Heart left ventricle (tissue), 13 donors: ENCODE data around the gene SMC6.

Experiments used
- CTCF ChIP-seq, 12 donors: fragments of 200-600 bp; sonication (generic) in 4 of 12; IDR thresholded peaks; one replicate each; pipeline versions ENCODE4 v1.5.0 to v1.8.0; 2018 to 2022; ENCODE audit warnings: antibody characterized with exemption in 12 of 12, mild to moderate bottlenecking in 5 of 12
- POLR2A ChIP-seq, 2 donors: fragments of 450-650 bp; IDR thresholded peaks; one replicate each; pipeline ENCODE4 v1.6.1; 2017; ENCODE audit warnings: antibody characterized with exemption in 2 of 2, mild to moderate bottlenecking in 2 of 2, moderate library complexity in 2 of 2
- donor health status: ischemic (EF 13 %, LVEDD 7.1; RV severe dilation, severe dysfunction).
- donor health status: DM: no; HTN: yes; CAD: no.
- donor health status: DM: no; HTN: no; CAD: no.
- donor health status: ischemic (EF 25% LVEDD 6.9; RV normal size, moderate dysfunction).
- donor health status: ischemic (EF 25% LVEDD 5.7; RV mildly dilated, moderate dysfunction).
- donor health status: ischemic (EF 35%, LVEDD 5.7; RV mildly dilated, moderate dysfunction).
- donor health status: nonischemic (EF 11% LVEDD 7.7; RV severe dilation, severe dysfunction).
- donor health status: DM: yes; HTN: yes; CAD: no.
- donor health status: PGD.
- donor health status: ischemic (EF 29% LVEDD 5.4; RV normal size, mild dysfunction).
- donor health status: nonischemic (EF 23%, LVEDD 6.1; RV moderate dilation, normal function).

GRCh38 chr2:17792515-17792914, 38.9 kb upstream of the SMC6 start:
- TF ChIP-seq POLR2A (IDR thresholded peaks at IDR 0.05), result no peak
- TF ChIP-seq CTCF (IDR thresholded peaks at IDR 0.05), result no peak
